Gastrocnemius medialis (tissue), 4 donors: ENCODE results near the gene SZT2.

Source experiments
- POLR2A ChIP-seq, 2 donors: fragments of 450-650 bp; IDR thresholded peaks; one replicate each; pipeline ENCODE4 v1.6.1; 2017; ENCODE audit warnings: antibody characterized with exemption in 2 of 2, mild to moderate bottlenecking in 2 of 2, moderate library complexity in 2 of 2
- TF ChIP-seq, protein P1 (sequence below), 5 experiments: fragments of 450-650 bp in 3 of 5; fragments of 200-600 bp in 2 of 5; sonication (generic) in 2 of 5; IDR thresholded peaks in 4 of 5; conservative IDR thresholded peaks in 1 of 5; 1 replicate in 4 of 5; 2 replicates in 1 of 5; pipeline ENCODE4 v1.5.1; 2016 to 2019; ENCODE audit warnings: antibody characterized with exemption in 5 of 5, mild to moderate bottlenecking in 3 of 5, moderate library complexity in 3 of 5

DNA sequence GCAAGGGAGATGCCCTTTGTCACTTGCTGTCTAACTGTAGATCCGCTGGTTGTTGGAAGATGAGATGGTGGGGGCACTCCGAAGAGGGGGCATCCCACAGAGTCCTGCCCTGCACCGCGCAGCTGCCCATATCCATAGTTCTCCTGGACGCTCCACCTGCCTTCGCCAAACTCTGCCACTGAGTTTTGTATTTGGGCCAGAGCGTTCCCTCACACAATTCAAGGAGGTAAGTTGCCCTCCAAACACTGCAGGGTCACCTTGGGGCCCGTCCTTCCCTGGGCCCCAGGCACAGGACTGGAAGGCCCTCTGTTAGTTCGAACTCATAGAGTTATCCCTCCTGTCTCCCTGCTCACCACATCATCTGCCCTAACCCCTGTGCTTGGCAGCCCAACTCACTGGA, 42.0 kb downstream of the SZT2 start:
- TF ChIP-seq POLR2A (IDR thresholded peaks at IDR 0.05) = no peak
- TF ChIP-seq, protein P1, sequence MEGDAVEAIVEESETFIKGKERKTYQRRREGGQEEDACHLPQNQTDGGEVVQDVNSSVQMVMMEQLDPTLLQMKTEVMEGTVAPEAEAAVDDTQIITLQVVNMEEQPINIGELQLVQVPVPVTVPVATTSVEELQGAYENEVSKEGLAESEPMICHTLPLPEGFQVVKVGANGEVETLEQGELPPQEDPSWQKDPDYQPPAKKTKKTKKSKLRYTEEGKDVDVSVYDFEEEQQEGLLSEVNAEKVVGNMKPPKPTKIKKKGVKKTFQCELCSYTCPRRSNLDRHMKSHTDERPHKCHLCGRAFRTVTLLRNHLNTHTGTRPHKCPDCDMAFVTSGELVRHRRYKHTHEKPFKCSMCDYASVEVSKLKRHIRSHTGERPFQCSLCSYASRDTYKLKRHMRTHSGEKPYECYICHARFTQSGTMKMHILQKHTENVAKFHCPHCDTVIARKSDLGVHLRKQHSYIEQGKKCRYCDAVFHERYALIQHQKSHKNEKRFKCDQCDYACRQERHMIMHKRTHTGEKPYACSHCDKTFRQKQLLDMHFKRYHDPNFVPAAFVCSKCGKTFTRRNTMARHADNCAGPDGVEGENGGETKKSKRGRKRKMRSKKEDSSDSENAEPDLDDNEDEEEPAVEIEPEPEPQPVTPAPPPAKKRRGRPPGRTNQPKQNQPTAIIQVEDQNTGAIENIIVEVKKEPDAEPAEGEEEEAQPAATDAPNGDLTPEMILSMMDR (IDR thresholded peaks at IDR 0.05 in 4 of 5, conservative IDR thresholded peaks at IDR 0.05 in 1 of 5) = no peak
